GM21381 (cell line): ENCODE results near the gene B4GAT1.
"Not testable (repeated sequence)": the region's sequence is repeated elsewhere in the genome, so short reads cannot be mapped to it uniquely, and the experiment has no call there.

Source experiments
- ATAC-seq: cut with Tn5 transposase; IDR thresholded peaks from one replicate; pipeline ENCODE4 v1.9.1; 2021; ENCODE audit warnings: mild to moderate bottlenecking, moderate library complexity; ENCODE audit not compliant: unreplicated experiment

B4GAT1 gene

DNA sequence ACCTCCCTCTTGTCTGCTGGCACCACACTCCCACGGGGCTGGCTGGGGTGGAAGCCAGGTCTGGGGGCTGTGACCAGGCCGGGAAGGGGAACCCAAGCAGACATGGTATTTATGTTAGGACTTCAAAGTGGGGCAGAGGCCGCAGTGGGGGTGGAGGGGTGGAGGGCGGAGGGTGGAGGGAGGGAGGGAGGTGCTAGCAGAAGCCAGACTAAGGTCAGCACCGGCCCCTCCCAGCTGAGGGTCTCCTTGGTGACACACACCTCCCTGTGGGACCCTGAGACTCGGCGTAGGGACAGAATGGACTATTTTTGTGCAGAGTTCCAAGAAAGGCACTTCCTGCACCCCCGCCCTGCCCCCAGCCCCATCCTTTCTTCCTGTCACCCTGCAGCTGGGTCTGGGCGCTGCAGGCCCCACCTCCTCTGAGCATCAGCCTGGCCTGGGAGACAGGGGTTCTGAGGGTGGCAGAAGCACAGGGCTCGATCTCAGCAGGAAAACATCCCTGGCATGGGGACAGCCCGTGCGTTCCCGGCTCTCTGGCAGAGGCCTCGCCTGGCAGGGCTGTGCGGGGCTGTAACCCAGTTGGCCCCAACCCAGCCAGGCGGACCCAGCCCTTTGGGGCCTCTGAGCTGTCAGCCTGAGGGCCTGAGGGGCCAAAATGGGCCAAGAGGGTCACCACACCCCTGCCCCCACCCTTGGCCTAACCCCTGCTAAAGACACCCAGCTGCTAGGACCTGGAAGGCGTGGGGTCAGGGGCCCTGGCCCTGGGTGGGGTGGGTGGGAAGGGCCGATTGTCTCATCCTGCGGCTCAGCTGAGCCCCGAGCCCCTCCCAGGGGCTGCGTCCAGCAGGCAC is 20.9 kb downstream of the B4GAT1 start:
- no peak for ATAC-seq

DNA sequence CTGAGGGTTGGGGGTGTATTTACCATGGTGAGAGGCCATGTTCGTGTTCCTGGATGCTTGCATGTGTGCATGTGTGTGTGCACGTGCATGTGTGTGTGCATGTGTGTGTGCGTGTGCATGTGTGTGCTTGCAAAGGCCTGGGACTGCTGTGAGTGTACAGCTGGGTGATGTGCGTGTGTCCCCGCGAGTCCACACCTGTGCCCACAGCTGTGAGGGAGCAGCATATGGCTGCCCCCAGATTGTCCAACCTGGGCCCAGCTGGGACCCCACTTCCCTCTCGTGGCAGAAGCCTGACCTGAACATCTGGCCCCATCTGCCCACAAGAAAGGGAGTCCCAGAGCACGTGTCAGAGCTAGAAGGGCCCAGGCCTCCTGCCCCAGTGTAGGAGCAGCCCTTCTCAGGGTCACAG is 22.2 kb downstream of the B4GAT1 start:
- no peak for ATAC-seq

DNA sequence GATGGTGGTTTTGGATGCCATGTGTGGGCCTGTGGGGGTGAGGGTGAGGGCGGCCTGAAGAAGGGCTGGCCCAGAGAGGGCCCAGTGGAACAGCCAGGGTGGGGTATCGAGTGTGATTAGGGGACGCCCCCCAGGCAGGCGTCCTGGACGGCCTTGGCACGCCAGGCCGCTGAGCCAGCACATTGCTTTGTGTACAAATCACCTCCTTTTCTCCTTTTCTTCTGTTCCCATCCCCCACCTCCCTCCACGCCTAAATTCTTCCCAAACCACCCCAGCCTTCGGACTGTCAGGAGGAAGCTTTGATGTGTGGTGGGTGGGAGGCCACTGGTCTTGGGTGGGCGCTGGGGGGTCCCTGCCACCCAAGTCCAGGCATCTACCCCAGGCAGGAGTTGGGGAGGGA is 22.8 kb downstream of the B4GAT1 start:
- ATAC-seq: no peak

DNA sequence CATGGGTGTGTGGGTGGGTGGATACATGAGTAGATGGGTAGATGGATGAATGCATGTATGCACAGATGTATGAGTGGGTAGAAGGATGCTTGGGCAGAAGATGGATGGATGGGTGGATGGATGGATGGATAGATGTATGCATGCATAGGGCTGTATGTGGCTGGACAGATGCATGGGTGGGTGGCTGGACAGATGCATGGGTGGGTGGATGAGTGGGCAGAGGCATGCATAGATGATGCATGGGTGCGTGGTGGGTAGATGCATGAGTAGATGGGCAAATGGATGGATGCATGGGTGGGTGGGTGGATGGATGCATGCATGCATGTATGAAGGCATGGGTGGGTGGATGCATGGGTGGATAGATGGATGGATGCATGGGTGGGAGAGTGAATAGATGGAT is 23.7 kb downstream of the B4GAT1 start:
- no peak for ATAC-seq

DNA sequence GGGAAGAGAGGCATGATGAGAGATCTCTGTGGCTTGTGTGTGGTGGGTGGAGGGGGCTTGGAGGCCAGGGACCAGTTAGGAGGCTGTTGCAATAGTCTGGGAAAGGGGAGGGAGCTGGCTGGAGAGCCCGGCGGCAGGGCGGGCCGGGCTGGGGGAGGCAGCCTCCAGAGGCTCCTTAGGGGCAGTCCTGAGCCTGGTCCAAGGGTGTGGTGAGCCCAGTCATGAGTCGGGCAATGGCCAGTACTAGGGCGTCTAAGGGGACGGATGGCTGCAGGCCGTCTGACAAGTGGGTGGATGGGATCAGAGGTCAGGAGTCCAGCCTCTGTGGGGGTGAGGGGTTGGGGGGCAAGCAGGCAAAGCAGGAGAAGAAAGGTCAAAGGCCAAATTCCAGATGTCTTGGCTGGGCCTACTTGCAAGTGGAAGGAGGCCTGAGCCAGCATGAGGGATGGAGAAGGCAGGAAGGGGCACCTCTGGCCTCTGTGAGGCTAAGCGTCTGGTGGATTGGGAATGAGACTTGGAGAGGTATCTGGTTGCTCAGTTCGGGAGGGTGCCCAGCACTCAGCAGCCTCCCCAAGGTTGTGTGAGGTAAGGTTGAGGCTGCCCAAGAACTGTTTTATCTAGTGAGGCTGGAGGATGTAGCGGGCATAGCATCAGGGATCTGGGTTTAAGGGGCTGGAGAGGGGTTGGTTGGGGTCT is 24.5 kb downstream of the B4GAT1 start:
- no peak for ATAC-seq

DNA sequence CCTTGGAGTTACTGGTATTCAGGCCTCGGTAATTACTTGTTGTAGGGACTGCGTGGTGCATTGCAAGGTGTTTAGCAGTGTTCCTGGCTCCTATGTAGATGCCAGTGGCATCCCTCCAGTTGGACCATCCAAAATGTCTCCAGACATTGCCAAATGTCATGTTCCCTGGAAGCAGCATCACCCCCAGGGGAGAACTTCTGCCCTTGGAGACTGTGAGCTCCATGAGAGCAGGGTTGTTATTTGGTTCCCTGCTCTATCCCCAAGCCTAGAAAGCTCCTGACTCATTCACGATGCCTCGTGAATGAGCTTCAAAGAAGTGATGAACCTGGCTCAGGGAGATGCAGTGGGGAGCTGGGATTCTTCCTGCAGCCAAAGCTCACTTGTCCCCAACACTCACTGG is 25.8 kb downstream of the B4GAT1 start:
- no peak for ATAC-seq

DNA sequence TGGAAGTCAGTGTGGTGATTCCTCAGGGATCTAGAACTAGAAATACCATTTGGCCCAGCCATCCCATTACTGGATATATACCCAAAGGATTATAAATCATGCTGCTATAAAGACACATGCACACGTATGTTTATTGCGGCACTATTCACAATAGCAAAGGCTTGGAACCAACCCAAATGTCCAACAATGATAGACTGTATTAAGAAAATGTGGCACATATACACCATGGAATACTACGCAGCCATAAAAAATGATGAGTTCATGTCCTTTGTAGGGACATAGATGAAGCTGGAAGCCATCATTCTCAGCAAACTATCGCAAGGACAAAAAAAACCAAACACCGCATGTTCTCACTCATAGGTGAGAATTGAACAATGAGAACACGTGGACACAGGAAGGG is 26.7 kb downstream of the B4GAT1 start:
- not testable (repeated sequence) for ATAC-seq

DNA sequence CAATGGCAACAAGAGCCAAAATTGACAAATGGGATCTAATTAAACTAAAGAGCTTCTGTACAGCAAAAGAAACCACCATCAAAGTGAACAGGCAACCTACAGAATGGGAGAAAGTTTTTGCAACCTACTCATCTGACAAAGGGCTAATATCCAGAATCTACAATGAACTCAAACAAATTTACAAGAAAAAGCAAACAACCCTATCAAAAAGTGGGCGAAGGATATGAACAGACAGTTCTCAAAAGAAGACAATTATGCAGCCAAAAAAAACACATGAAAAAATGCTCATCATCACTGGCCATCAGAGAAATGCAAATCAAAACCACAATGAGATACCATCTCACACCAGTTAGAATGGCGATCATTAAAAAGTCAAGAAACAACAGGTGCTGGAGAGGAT is 27.1 kb downstream of the B4GAT1 start:
- not testable (repeated sequence) for ATAC-seq

DNA sequence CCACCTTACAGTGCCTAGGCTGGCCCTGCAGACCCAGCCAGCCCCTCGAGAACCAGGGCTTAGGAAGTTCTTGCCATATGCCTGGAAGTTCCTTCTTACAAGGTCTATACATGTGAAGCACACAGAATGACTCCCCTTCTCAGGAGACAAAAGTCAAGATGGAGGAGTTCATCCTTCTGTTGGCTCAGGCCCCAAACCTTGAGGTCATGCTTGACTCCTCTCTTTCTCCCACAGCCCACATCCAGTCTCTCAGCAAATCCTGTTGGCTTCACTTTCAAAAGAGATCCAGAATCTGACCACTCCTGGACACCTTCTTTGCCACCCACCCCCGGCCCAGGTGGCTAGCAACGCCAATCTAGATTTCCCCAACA is 28.8 kb downstream of the B4GAT1 start:
- no peak for ATAC-seq

DNA sequence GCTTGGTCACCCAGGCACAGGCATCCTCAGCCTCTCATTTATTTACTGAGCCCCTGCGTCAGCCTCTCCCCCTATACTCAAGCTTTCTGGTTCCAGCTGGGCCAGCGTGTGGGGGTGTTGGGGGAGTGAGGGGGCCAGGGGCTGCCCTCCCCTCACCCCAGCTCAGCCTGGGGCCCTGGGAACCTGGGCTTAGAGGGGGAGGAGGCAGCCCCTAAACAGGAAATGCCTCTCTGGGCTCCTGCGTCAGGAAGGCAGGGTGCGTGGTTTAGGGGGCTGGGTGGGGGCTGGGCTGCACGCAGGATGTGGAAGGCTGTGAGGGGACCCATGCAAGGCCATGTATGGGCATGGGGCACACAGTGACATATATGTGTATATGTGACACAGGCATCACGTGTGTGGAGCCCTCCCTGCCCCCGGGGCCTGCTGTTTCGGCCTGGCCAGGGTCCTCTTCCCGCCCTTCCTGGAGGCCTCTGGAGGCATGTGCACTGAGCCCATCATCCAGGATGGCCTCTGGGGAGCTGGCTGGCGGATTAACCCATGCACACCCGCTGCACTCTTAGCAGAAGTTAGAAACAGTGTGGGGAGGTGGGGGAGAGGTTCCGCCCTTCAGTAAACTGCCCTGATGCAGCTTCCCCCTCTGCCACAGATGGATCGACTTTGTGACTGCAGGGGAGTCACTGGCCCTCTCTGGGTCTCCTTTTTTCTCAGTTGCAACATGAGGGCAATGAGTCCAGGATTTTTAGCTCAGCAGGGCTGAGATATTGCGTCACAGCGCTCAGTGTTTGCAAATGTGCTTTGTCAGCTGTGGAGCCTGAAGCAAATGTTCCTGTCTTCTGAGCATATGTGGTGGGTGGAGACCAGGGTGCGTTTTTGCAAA is 29.5 kb downstream of the B4GAT1 start:
- ATAC-seq: no peak

DNA sequence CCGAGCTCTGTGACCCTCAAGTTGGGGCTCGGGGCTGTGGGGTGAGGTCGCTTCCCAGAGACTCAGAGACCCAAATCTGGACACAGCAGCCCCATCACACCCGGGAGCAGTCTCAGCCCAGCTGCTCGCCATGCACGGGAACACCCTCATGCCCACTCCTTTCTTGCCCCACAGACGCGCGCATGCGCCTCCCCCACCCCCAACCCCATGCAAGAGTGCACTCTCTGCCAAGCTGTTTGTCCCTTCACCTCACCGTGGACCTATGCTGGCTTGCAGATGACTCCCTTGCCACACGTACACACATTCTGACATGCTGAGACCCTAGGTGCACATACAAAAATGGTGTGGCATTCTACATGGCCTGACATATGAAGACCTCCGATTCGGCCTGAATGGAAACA is 30.1 kb downstream of the B4GAT1 start:
- ATAC-seq: no peak

DNA sequence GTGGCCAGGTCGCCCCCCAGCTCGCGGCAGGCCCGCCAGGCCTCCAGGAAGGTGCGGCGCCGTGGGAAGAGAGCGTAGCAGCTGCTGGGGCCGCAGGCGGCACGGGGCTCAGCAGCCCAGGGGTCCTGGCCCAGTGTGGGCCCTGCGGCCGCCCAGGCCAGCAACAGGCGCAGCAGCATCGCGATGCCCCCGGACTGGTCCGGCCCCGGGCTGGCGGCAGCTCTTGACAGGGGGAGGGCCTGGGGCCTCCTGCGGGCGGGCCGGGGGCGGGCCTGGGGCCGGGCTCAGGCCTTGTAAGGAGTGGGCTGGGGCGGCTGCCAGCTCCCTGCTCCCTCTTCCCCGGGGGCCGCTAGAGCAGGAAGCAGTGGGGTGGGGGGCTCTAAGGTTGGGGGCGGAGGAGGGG is 30.6 kb downstream of the B4GAT1 start, which contains the start of gene CD248:
CD248 (minus strand) TSS at position 196 of the 403 bp plus-strand sequence; CDS start at position 179, 17 bp downstream.
- ATAC-seq: no peak

DNA sequence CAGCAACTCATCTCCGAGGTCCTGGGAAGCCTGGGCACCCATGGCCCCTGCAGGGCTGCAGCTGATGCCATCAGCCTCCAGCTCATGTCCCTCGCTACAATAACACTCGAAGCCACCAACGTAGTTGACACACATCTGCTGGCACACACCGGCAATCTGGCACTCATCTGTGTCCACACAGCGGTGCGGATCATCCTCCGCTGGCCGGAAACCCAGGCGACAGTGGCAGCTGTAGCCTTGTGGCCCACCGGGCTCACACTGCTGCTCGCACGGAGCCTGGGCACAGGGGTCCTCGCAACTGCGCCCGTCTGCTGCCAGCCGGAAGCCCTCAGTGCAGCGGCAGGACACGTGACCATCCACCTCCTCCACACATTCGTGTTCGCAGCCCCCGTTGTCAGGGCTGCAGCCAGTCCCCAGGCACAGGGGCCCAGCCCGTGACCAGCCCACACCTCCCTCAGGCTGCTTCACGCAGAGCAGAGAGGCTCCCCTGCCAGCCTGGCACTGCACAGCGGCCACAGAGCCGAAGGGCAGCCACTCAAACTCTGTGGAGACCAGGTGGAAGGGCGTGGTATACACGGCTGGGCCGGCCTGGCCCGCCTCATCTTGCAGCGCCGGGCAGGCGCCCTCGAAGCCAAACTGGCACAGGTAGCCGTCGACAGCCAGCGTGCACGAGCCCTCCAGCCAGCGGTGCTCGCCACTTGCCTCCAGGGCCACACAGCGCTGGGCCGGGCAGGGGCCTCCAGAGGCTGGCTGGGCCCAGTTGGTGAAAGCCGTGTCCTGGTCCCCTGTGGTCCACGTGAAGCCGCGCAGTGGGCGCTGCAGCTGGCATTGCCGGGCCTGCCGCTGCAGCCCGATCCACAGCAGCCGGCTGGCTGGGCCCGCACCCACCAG is 31.3 kb downstream of the B4GAT1 start:
- ATAC-seq: no peak

DNA sequence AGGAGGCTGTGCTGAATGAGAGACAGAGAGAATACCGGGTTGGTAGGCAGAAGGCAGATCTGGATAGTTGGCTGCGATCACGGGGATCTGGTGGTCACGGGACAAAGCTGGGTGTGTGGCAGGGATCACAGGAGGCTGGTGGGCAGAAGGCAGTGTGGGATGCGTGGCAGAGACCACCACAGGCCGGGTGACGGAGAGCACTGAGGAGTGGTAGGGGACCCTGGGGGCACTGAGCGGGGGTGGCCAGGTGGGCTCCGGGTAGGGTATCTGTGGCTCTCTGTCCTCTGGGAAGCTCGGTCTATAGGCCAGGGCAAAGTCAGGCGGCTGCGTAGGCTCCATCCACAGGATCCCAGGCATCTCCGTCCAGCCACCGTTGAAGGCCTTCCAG is 31.9 kb downstream of the B4GAT1 start:
- no peak for ATAC-seq

DNA sequence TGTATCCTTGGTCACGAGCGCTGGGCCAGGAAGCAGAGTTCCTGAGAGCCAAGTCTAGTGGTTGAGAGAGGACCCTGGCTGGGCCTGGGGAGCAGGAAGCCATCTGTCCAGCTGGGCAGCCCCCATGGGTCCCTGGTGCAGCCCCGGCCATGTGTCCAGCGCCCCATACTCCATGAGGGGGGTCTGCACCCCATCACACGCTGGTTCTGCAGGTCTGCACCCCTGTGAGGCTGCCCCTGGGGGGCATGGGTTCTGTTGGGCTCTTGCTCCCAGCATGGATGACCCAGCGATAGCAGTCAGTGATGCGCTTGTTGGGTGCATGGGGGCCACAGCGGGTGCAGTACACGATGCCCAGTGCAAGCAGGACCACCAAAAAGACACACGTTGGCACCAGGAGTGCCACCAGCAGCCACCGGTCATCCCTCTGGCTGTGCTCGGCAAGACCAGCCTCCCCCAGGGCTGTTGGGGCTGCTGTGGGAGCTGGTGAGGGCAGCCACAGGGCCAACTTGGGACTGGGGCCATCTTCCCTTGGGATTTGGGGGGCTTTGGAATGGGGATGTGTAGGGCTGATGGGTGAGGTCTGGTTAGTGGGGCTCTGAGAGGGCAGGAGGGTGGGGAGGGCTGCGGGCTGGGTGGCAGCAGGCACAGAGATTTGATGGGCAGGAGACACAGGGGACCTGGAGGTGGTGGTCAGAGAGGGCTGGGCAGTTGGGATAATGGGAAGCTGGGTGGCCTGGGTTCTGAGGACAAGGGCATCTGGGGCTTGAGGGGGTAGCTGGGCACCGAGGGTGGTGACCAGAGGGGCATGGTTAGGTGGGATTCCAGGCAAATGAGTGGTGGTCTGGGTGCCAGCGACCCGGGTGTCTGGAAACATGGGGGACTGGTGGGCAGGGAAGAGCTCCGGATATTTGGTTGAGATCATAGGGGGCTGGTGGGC is 32.6 kb downstream of the B4GAT1 start:
- ATAC-seq: no peak

DNA sequence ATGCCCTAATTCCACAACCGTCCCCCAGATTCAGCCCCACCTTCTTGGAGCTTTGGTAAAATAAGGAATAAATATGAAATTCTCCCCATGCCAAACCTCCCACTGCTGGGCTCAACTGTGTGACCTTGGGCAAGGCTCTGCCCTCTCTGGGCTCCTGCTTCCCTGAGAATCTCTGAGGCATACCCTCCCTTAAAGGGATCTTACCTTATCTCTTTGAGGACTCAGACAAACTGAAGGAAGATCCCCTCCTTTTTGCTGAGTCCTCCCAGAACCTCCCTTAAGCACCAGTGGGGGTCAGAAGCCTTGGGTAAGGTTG is 33.3 kb downstream of the B4GAT1 start:
- no peak for ATAC-seq

DNA sequence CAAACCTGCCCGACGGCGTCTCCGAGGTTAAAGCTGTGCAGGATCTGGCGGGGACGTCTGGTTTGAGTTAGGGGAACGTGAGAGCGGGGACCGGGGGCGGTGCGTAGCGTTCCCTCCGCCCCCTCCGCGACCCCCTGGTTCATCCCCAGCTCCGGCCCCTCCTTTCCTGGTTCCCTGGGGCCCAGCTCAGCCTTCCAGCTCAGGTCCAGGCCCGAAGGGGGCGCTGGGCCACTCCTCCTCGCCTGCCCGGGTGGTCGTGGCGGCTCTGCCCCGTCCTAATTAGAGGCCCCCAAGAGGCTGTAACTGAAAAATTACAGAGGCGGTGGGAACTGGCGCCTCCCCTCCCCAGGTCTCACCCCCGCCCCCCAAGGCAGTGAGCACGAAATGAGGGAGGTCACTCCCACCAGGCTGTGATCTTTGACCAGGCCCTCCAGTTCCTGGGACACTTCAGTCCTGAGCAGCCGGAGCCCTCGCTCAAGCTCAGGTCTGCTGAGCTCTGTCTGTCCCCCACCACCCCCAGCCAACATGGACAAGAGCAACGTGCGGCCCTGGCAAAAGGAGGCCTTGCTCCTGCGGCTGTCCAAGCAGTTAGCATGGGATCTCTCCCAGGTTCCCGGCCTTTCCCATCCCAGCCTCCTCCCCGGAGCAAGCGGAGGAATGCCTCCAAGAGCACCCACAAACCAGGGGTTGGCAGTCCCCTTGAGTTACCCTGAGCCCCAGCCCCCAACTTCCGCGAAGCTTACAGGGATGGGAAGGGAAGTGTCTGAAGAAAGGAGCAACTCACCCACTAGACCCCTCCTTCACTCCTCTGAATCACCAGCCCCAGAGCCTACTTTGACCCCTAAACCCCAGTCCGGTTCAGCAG is 33.9 kb downstream of the B4GAT1 start:
- no peak for ATAC-seq

DNA sequence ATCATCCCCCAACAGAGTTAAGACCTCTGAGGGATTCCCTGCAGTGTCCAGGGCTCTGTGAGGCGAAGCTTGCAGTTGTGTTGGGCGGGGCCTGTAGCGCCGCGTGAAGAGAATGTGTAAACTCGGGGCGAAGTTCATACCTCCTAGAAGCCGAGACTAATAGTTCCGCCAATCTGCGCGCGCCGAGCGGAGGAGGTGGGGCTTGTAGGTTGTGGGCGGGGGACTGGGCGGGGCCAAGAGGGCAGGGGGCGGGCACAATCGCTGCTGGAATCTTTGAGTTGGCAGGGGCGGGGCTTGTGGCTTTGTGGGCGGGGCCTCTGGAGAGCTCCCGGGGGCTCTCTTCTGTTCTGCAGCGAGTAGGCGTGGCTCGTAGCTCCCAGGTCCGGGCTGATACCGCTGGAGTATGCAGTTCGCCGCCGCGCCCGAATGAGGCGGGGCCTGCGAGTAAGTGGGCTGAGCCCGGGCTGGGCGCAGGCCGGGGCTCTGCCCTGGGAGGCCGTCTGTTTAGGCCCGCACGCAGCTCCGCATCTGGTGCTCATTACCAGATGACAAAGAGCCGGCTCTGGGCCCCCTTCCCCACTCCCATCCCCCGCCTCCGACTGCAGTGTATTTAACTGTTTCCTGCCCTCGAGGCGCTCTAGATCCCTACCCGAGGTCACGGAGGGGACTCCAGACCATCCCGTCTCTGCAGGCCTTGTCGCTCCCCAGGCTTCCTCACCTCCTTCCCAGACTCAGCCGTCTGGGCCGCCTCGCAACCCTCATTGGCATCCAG is 34.7 kb downstream of the B4GAT1 start:
- ATAC-seq: peak; percentile 43
